ENCODE measurements around the gene GRIK2. TPM values are rescaled to one million over a fixed set of nuclear protein-coding genes. Genes with fewer than 3 reads are reported as not detected.

GRIK2 gene
- total RNA-seq, 4 donors from 2014 or later: 4.7 to 16.2 (median 7.5) TPM

DNA sequence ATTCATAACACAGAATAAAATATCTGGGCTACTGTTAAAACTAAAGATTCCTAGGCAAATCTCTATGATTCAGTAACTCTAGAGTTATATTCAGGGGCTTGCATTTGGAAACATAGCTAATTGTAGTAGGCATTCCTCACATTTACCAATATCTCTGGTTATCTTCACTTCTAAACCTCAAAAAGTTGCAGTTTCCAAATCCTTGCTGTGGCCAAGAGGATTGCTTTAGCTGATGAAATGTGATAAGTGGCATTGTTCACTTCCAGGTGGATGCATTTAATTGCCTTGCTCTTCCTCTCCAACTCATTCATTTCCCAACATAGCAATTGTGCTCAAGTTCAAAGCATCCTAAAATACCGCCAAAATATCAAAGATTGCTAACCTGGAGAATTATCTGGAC is 246.6 kb downstream of the GRIK2 start:
- Histone ChIP-seq H3K36me3 (no peaks in the 10 kb centered on the region), H3K27me3 (no peaks in the 10 kb centered on the region), H3K9me3 (no peaks in the 10 kb centered on the region), H3K4me1 (no peaks in the 10 kb centered on the region), H3K4me3 (no peak overlapping the region), H3K27ac (no peak overlapping the region)
- DNase-seq (ENCODE audit: low spot score in 2 of 2): no peak
- 74 to 79% methylated on average over 1 of the region's 1 CpG for WGBS, 2 donors
- no peak for TF ChIP-seq POLR2A (IDR thresholded peaks at IDR 0.05)
- no peak for TF ChIP-seq EP300 (IDR thresholded peaks at IDR 0.05)
- no peak for TF ChIP-seq CTCF (IDR thresholded peaks at IDR 0.05)

DNA sequence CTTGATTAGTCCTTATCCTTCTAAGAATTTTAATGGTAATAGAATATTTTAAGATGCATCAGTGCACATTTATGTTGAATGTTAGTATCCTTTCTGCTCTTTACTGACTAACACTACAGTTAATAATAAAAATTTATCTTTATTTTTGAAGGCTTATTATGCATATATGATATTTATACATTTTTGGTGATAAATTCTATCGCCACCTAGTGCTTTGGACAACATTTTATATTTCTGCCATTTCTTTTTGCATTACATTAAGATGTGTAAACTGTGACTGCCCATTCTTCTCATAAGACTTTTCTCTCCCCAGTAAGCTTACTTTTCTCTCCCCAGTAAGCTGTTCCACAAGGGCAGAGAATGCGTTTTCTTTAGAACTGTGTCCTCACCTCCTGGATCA is 252.3 kb downstream of the GRIK2 start:
- 88 to 91% methylated on average over 2 of the region's 2 CpGs for WGBS, 2 donors
- no peak for TF ChIP-seq POLR2A (IDR thresholded peaks at IDR 0.05)
- no peak for TF ChIP-seq CTCF (IDR thresholded peaks at IDR 0.05)
- no peak for TF ChIP-seq EP300 (IDR thresholded peaks at IDR 0.05)
- DNase-seq (ENCODE audit: low spot score in 2 of 2): no peak
- Histone ChIP-seq H3K9me3 (no peaks in the 10 kb centered on the region), H3K36me3 (no peaks in the 10 kb centered on the region), H3K4me3 (no peak overlapping the region), H3K27ac (no peak overlapping the region), H3K27me3 (no peaks in the 10 kb centered on the region), H3K4me1 (no peaks in the 10 kb centered on the region)

DNA sequence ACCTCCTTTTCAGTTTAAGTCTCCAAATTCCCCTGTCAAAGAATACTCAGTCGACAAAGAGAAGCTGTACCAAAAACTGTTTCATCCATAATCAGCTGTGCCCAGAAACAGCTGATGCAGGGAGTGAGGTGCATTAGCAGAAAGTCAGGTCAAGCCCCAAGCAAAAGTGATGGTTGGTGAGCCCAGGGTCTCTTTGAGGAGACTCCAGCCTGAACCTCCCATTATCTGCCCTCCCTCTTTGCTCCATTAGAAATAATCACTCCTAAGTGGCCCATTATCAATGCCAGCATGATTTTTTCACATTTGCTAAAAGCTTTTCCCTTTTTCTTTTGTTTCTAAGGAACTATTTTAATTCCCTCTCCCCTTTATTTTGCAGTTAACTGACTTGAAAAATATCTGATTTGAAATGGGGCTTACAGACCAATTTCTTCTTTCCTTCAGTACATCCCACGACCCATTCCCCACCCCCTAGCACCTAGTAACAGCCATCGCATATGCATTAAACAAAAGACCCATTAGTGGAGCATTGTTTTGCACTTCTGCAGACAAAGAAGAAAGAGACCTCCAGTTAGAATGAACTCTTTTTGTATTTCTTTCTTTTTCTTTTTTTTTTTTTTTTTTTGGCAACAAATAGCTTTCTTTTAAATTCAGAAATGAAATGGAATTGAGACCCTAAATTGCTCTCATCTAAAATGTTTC is 257.0 kb downstream of the GRIK2 start:
- DNase-seq (ENCODE audit: low spot score in 2 of 2): no peak
- H3K36me3 ChIP-seq: no peaks in the 10 kb centered on the region

DNA sequence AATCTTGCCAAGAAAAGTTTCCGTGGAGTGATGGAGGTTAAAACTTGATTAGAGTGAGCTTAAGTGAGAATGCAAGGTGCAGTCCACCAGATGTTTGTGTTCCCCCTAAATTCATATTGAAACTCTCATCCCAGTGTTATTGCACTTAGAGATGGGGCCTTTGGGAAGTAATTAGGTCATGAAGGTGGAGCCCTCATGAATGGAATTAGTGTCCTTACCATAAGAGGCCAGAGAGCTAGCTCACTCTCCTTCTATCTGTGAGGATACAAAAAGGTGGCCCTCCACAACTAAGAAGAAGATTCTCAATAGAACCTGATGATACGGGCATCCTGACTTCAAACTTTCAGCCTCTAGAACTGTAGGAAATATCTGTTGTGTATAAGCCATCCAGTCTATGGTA is 258.6 kb downstream of the GRIK2 start:
- no peaks in the 10 kb centered on the region for H3K4me1 ChIP-seq
- WGBS, 2 donors: 72 to 77% methylated on average over 2 of the region's 2 CpGs
- H3K36me3 ChIP-seq: no peaks in the 10 kb centered on the region
- H3K9me3 ChIP-seq: no peaks in the 10 kb centered on the region
- DNase-seq (ENCODE audit: low spot score in 2 of 2): no peak
- H3K27ac ChIP-seq: no peak overlapping the region
- no peak overlapping the region for H3K4me3 ChIP-seq
- H3K27me3 ChIP-seq: no peaks in the 10 kb centered on the region
- no peak for TF ChIP-seq CTCF (IDR thresholded peaks at IDR 0.05)
- TF ChIP-seq EP300 (IDR thresholded peaks at IDR 0.05): no peak
- no peak for TF ChIP-seq POLR2A (IDR thresholded peaks at IDR 0.05)

More for the DNA sequence above, 257.0 kb downstream of the GRIK2 start:
- Histone ChIP-seq H3K4me1 (no peaks in the 10 kb centered on the region), H3K27me3 (no peaks in the 10 kb centered on the region), H3K4me3 (no peak overlapping the region), H3K9me3 (no peaks in the 10 kb centered on the region), H3K27ac (no peak overlapping the region)
- WGBS, 2 donors: 37 to 38% methylated on average over 3 of the region's 3 CpGs
- no peak for TF ChIP-seq EP300 (IDR thresholded peaks at IDR 0.05)
- TF ChIP-seq POLR2A (IDR thresholded peaks at IDR 0.05): no peak
- TF ChIP-seq CTCF (IDR thresholded peaks at IDR 0.05): no peak

DNA sequence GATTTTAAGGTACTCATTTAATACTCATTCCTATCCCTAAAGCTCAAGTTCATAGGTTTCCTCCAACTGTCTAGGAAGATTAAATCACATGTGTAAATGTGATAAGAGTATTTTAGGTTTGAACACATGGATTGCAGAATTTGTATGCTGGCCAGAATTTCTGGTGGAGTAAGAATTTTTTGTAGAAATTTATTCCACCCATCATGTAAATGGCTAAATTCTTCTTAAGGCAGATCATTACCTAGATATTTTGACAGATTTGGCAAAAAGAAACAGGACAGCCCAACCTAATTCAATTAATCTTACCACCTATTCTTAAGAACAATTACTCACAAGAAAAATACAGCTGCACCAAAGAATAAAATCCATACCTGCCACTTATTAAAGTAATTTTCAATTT is 261.6 kb downstream of the GRIK2 start:
- H3K9me3 ChIP-seq: peaks cover 0 to 10% (median 1%) of the 10 kb centered on the region in 4 donors
- no peak for TF ChIP-seq CTCF (IDR thresholded peaks at IDR 0.05)
- no peak for TF ChIP-seq EP300 (IDR thresholded peaks at IDR 0.05)
- TF ChIP-seq POLR2A (IDR thresholded peaks at IDR 0.05): no peak

More for the DNA sequence above, 261.6 kb downstream of the GRIK2 start:
- H3K36me3 ChIP-seq: no peaks in the 10 kb centered on the region
- H3K27me3 ChIP-seq: no peaks in the 10 kb centered on the region
- no peak overlapping the region for H3K4me3 ChIP-seq
- DNase-seq (ENCODE audit: low spot score in 2 of 2): no peak
- no peak overlapping the region for H3K27ac ChIP-seq
- H3K4me1 ChIP-seq: no peaks in the 10 kb centered on the region

All from tibial nerve (tissue), 4 donors.